Peyer's patch (tissue), 4 donors: ENCODE results near the gene ZNF236.

ENCODE experiments used
- POLR2A ChIP-seq, 2 donors: fragments of 450-650 bp; IDR thresholded peaks; one replicate each; pipeline ENCODE4 v1.5.1; 2017; ENCODE audit warnings: antibody characterized with exemption in 2 of 2, mild to moderate bottlenecking in 2 of 2, moderate library complexity in 2 of 2
- TF ChIP-seq, protein P1 (sequence below), 6 experiments: fragments of 450-650 bp in 4 of 6; fragments of 200-600 bp in 2 of 6; sonication (generic) in 1 of 6; IDR thresholded peaks; one replicate each; pipeline ENCODE4 v1.5.1; 2017 to 2019; ENCODE audit warnings: antibody characterized with exemption in 6 of 6, mild to moderate bottlenecking in 3 of 6, moderate library complexity in 1 of 6

DNA sequence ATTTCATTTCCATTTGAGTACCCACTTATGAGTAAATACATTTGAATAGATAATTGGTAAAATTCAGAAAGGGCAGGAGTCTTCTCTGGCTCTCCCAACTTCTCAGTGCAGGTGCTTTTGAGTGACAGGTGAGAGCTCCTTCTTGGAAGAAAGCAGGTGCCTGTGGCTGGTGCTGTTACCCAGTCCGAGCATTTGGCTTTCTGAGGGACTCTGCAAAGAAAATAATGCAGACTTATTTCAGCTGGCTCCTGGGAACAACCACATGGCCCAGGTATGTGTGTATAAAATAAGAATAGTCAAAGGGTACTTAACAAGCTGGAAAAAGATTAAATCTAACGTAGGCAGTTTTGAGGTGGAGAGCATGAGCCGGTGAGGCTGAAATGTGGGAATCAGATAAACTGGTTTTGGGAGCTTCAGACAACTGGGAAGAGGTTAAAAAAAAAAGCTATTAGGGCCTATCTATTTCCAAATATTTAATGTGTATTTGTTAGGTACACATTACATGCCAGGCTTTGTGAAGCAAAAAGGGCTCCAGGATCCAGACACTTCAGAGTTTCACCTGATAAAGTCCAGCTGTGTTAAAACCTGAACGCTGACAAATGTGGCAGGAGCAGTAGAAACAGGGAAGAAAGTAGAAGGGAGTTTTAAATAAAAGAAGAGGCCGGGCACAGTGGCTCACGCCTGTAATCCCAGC lies 20.6 kb downstream of the ZNF236 start:
- TF ChIP-seq, protein P1, sequence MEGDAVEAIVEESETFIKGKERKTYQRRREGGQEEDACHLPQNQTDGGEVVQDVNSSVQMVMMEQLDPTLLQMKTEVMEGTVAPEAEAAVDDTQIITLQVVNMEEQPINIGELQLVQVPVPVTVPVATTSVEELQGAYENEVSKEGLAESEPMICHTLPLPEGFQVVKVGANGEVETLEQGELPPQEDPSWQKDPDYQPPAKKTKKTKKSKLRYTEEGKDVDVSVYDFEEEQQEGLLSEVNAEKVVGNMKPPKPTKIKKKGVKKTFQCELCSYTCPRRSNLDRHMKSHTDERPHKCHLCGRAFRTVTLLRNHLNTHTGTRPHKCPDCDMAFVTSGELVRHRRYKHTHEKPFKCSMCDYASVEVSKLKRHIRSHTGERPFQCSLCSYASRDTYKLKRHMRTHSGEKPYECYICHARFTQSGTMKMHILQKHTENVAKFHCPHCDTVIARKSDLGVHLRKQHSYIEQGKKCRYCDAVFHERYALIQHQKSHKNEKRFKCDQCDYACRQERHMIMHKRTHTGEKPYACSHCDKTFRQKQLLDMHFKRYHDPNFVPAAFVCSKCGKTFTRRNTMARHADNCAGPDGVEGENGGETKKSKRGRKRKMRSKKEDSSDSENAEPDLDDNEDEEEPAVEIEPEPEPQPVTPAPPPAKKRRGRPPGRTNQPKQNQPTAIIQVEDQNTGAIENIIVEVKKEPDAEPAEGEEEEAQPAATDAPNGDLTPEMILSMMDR (IDR thresholded peaks at IDR 0.05) = no peak
- no peak for TF ChIP-seq POLR2A (IDR thresholded peaks at IDR 0.05)
